Right lobe of liver (tissue), 6 donors: ENCODE results near the gene HBZ. TPM values are rescaled to one million over a fixed set of nuclear protein-coding genes. Genes with fewer than 3 reads are reported as not detected.
A peak's percentile ranks its signal among the peaks of the same experiment; 100 is the strongest.
"Not testable (repeated sequence)": the region's sequence is repeated elsewhere in the genome, so short reads cannot be mapped to it uniquely, and the experiment has no call there.

ENCODE experiments used
- ATAC-seq, 4 donors: fragments of 200-7000 bp; cut with Tn5 transposase; one replicate each; pipeline ENCODE4 v1.9.1; 2020; ENCODE audit warnings: mild to moderate bottlenecking in 4 of 4, moderate library complexity in 4 of 4
- DNase-seq, 3 donors: peaks; one replicate each; pipeline ENCODE4 v3.0.0-alpha.2; 2020
- H3K27ac ChIP-seq, 3 donors: fragments of 200-600 bp; one replicate each; pipeline ENCODE4 v1.8.0; 2022
- H3K27me3 ChIP-seq, 2 donors: fragments of 200-600 bp; one replicate each; pipeline ENCODE4 v1.8.0; 2022
- H3K36me3 ChIP-seq, 4 donors: fragments of 200-600 bp; sonication (generic) in 1 of 4; one replicate each; pipeline versions ENCODE4 v1.5.1 to v1.8.0; 2017 to 2022; ENCODE audit warnings: control low read depth in 1 of 4
- H3K4me1 ChIP-seq, 4 donors: fragments of 200-600 bp; sonication (generic) in 1 of 4; one replicate each; pipeline versions ENCODE4 v1.5.1 to v1.8.0; 2017 to 2022; ENCODE audit warnings: control low read depth in 1 of 4
- H3K4me3 ChIP-seq, 3 donors: fragments of 200-600 bp; one replicate each; pipeline ENCODE4 v1.8.0; 2022
- H3K9me3 ChIP-seq, 4 donors: fragments of 200-600 bp; sonication (generic) in 1 of 4; one replicate each; pipeline versions ENCODE4 v1.5.1 to v1.8.0; 2017 to 2022; ENCODE audit warnings: control low read depth in 1 of 4
- CTCF ChIP-seq, 4 donors: fragments of 200-600 bp in 3 of 4; fragments of 450-650 bp in 1 of 4; IDR thresholded peaks; one replicate each; pipeline versions ENCODE4 v1.5.1 to v1.8.0; 2016 to 2022; ENCODE audit warnings: antibody characterized with exemption in 4 of 4, mild to moderate bottlenecking in 2 of 4
- POLR2A ChIP-seq: fragments of 450-650 bp; IDR thresholded peaks from one replicate; pipeline ENCODE4 v1.6.1; 2017; ENCODE audit warnings: antibody characterized with exemption, mild to moderate bottlenecking
- WGBS: methylation state at CpG from one replicate; pipeline ENCODE4 v1.1.6; 2018; ENCODE audit warnings: low coverage, low lambda C conversion rate; ENCODE audit not compliant: insufficient coverage; ENCODE audit errors: missing lambda C conversion rate; 5-methylcytosine and 5-hydroxymethylcytosine counted together
- intact Hi-C, 2 donors: fragments of 100-400 bp; cut with DNase I; formaldehyde crosslinking; loops; one replicate each; pipeline versions ENCODE4 v1.11.2 to v1.14.1; 2022
- total RNA-seq, 6 experiments: library from RNA; depleted of rRNA in 2 of 6; stranded (reverse); fragments of >200 nt in 2 of 6; fragmentation: NEBNext Ultra II Directional in 3 of 6; extraction: Animal tissue kit (Norgen Biotek cat#: 25700) in 3 of 6; gene quantifications; one replicate each; pipeline versions ENCODE4 v1.1.0 to v1.2.4, GENCODE V29; 2016 to 2023
- donor health status: DM: no; HTN: yes; CAD: no.
- donor health status: DM: no; HTN: no; CAD: no.
- donor health status: DM: no; HTN: no; CAD: no.
- donor health status: DM: no; HTN: yes; CAD: no.
- donor health status: DM: no; HTN: yes; CAD: no.

HBZ gene
- total RNA-seq, 6 experiments from 2014 or later = 0.81 TPM; not detected in 5

- Histone ChIP-seq H3K9me3 (no peaks in the 10 kb centered on the region), H3K27ac (no peak overlapping the region), H3K27me3 (no peaks in the 10 kb centered on the region), H3K36me3 (peaks cover 0 to 13% (median 0%) of the 10 kb centered on the region in 4 donors), H3K4me1 (no peaks in the 10 kb centered on the region), H3K4me3 (no peak overlapping the region)
- whole genome bisulfite sequencing = 93% methylated on average over 2 of the region's 2 CpGs
- no peak for DNase-seq
- no peak for ATAC-seq
- no peak for TF ChIP-seq POLR2A
- no peak for TF ChIP-seq CTCF (IDR thresholded peaks at IDR 0.05)
- intact Hi-C loops = no loop called here
Observed at GRCh38 chr16:120756-121155, 31.7 kb upstream of the HBZ start.

GRCh38 chr16:122361-122760 lies 30.1 kb upstream of the HBZ start:
- Histone ChIP-seq H3K4me1 (no peaks in the 10 kb centered on the region), H3K4me3 (no peak overlapping the region), H3K27me3 (no peaks in the 10 kb centered on the region), H3K27ac (no peak overlapping the region), H3K9me3 (no peaks in the 10 kb centered on the region), H3K36me3 (peaks cover 0 to 6% (median 0%) of the 10 kb centered on the region in 4 donors)
- ATAC-seq = no peak
- WGBS = 57% methylated on average over 1 of the region's 1 CpG
- intact Hi-C loops = no loop called here
- TF ChIP-seq POLR2A (no peak), CTCF (IDR thresholded peaks at IDR 0.05) (no peak)
- DNase-seq = no peak

- H3K4me1 ChIP-seq, H3K27ac ChIP-seq, H3K27me3 ChIP-seq, intact Hi-C loops, H3K9me3 ChIP-seq, DNase-seq, H3K36me3 ChIP-seq, ATAC-seq, H3K4me3 ChIP-seq: not testable (repeated sequence)
- WGBS = 77% methylated on average over 11 of the region's 19 CpGs
Observed at GRCh38 chr16:123558-124350, 28.7 kb upstream of the HBZ start.

GRCh38 chr16:125011-125410 lies 27.4 kb upstream of the HBZ start:
- Histone ChIP-seq H3K9me3 (no peaks in the 10 kb centered on the region), H3K4me3 (no peak overlapping the region), H3K36me3 (peaks cover 0 to 6% (median 0%) of the 10 kb centered on the region in 4 donors), H3K4me1 (no peaks in the 10 kb centered on the region), H3K27me3 (no peaks in the 10 kb centered on the region), H3K27ac (no peak overlapping the region)
- DNase-seq (no peak), ATAC-seq (no peak)
- no peak for TF ChIP-seq CTCF (IDR thresholded peaks at IDR 0.05)
- no peak for TF ChIP-seq POLR2A
- intact Hi-C loops = no loop called here
- no CpG with 5 or more reads among the region's 3 CpGs for WGBS

GRCh38 chr16:129075-129474 lies 23.4 kb upstream of the HBZ start:
- ATAC-seq = no peak
- H3K27ac ChIP-seq = no peak overlapping the region
- intact Hi-C loops = no loop called here
- no peaks in the 10 kb centered on the region for H3K9me3 ChIP-seq
- H3K27me3 ChIP-seq = no peaks in the 10 kb centered on the region
- no peak overlapping the region for H3K4me3 ChIP-seq
- H3K36me3 ChIP-seq = peaks cover 0 to 5% (median 0%) of the 10 kb centered on the region in 4 donors
- H3K4me1 ChIP-seq = no peaks in the 10 kb centered on the region
- TF ChIP-seq CTCF (IDR thresholded peaks at IDR 0.05) (no peak), POLR2A (no peak)
- peak in 1 of 3 donors; percentile 10 for DNase-seq
- 100% methylated on average over 1 of the region's 2 CpGs for WGBS
